ENCODE measurements around the gene MREG. TPM values are rescaled to one million over a fixed set of nuclear protein-coding genes. Genes with fewer than 3 reads are reported as not detected.
"Not testable (repeated sequence)": the region's sequence is repeated elsewhere in the genome, so short reads cannot be mapped to it uniquely, and the experiment has no call there.

The MREG gene
- polyA plus RNA-seq, 3 donors = 16.0 to 20.1 (median 19.6) TPM

DNA sequence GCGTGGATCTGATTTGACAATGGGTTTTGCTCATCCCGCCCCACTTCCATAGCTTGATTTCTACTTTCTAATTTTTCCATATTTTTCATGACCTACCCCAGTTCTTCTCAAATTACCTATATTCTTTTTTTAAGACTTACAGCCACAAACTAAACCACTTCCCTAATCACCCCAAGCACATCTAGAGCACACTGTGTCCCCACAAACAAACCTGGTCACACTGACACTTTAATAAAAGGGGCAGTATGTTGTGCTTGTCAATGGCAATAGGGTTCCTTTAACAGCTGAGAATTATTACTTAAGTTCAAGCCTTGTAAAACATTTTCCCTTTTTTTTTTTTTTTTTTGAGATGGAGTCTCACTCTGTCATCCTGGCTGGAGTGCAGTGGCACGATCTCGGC, 47.1 kb downstream of the MREG start:
- no peak for DNase-seq (ENCODE audit: low read depth in 3 of 3, low spot score in 2 of 3)

DNA sequence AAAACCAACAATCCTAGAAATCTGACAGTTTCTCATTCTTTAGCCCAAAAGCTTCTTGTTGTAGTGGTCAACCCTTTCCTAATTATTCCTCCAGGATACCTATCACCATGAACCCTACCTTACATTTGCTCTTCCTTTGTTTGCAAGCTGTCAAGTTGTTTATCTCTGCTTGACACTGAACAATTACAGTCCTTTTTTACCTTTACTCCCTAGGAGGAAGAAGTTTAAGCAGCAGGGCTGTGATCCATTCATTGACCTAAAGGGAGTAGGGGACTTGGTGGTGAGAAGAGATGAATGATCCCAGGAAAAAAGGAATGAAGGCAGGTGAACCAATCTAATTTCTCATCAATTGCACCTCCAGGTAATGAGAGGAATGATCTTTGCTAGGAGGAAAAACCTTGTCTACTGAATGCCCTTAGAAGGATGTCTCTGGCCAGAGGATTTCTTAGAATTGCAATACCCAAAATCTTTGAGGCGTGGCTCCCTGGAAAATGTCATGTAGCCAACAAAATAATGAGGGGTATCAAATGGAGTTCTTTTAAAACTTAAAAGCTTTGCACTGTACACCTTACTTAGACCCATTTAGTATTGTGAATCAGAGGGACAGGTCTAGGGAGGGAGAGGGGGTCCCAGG, 47.7 kb downstream of the MREG start:
- no peak for DNase-seq (ENCODE audit: low read depth in 3 of 3, low spot score in 2 of 3)

DNA sequence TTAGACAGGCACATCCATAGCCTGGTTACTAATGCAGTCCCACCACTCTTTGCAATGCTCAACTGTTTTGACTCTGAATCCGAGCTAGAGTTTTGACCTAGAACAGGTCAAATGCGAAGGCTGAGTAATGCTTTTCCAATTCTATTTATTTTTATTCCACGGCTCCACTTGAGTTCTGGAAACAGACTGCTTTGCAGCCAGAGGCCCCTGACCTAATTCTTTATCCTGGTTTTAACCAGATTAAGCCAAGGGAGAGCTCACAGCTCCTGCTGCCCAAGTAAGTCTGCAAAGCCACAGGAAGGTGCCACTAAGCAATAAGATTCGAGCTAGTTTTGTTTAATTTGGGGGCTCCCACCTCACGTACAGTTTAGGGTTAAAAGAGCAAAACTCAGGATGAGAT, 51.4 kb downstream of the MREG start:
- DNase-seq (ENCODE audit: low read depth in 3 of 3, low spot score in 2 of 3) = no peak

DNA sequence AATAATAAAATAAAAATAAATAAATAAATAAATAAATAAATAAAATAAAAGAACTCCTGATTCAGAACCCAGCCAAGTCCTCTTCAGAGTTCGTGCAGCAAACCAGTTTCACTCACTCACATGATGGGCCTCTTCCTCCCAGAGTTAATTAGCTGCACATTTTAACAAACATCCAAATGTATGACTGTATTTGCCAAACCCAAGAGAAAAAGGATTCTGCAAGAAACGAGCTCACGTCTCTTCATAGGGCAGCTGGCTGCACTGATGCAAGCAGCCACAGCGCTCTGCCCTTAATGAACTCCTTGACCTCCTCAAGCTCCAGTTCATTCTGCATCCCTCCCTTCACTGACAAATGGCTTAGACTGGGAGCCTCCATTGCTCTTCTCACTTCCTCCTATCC, 55.1 kb downstream of the MREG start:
- DNase-seq (ENCODE audit: low read depth in 3 of 3, low spot score in 2 of 3) = no peak

DNA sequence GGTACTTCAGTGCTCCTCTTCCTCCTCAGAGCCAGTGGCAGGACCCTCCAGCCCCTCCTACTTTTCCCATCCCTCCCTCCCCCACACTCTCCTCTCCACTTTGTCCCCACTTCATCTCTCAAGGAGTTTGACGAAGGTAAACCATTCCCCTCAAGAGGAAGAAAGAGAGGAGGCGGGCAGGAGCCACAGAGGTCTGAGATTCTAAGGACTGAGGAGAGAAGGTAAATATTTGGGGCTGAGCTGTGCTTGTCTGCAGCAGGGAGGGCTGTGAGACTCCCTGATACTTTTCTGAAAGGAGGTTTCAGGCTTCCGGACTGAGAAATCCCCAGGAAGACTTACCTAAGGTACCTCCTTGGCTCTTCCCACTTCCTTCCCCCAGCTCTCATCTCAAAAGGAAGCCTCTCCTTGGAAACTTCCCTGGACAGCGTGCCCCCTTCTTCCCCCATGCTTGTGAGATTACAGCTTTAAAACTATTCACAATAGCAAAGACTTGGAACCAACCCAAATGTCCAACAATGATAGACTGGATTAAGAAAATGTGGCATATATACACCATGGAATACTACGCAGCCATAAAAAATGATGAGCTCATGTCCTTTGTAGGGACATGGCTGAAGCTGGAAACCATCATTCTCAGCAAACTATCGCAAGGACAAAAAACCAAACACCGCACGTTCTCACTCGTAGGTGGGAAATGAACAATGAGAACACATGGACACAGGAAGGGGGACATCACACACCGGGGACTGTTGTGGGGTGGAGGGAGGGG, 55.8 kb downstream of the MREG start:
- not testable (repeated sequence) for DNase-seq (ENCODE audit: low read depth in 3 of 3, low spot score in 2 of 3)

DNA sequence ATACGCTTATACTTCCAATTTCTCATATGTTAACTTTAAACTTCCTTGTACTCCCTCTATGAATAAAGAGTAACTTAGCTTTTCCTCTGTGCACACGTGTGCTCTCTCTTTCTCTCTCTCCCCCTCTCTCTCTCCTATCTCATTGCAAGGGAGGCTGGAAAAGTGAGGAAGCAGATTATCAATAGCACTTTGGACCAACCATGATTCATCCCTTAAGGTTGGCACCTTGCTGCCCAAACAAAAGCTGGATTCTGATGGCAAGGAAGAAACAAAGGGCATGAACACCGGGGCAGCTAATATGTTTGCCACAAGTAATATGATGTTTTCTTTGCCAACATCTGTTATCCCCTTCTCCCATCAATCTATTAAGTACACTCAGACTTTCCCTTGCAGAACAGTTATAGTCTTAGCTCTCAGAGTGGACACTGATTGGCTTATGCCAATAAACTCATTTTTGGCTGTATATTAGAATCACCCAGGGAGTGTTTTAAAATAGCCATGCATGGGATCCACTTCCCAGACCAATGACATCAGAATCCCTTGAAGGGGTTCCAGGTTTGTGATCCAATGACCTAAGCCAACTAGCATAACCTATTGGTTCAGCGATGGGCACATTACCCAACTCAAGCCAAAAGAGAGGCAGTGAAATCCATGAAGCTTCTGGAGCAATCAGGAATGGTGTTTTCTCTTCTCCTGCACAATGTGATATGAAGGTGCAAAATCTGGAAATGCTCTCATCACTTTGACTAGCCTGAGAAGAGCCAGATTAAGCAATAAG, 60.3 kb downstream of the MREG start:
- DNase-seq (ENCODE audit: low read depth in 3 of 3, low spot score in 2 of 3) = no peak

DNA sequence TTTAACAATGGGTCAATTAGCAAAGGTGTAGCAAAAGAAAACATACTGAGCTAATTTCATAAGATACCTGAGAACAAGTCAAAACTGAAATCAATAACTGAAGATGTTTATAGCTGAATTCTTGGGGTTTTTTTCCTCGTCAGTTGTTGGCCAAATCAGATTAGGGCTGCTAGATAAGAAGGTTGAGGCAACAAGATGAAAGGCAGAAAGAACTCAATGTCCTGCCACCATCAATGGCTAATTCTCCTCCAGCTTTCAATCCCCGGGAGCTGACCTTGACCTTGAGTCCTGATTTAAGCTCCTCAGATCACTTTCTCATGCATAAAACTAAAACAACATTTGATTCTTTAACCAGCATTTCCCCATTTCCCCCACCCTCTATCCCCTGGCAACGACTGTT, 61.8 kb downstream of the MREG start:
- DNase-seq (ENCODE audit: low read depth in 3 of 3, low spot score in 2 of 3) = no peak

DNA sequence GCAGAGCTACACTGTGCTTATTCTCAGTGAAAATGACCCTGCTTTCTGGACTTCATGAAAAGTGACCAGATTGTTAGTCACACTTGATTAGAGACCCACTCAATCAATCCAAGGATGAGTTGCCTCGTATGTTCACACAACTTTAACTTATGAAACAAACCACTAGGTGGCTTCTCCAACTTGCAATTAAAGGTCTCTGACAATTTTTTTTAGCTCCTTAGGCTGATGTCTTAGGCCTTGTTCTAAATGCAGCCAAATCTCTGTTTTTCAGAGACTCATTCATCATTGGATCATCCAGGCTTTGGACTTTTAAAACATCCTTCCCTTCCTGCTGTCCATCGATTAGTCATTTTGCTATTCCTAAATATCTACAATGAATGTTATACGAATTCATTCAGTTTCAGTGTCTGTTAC, 63.4 kb downstream of the MREG start:
- DNase-seq (ENCODE audit: low read depth in 3 of 3, low spot score in 2 of 3) = peak in 2 of 3 donors; percentile 7 to 21

DNA sequence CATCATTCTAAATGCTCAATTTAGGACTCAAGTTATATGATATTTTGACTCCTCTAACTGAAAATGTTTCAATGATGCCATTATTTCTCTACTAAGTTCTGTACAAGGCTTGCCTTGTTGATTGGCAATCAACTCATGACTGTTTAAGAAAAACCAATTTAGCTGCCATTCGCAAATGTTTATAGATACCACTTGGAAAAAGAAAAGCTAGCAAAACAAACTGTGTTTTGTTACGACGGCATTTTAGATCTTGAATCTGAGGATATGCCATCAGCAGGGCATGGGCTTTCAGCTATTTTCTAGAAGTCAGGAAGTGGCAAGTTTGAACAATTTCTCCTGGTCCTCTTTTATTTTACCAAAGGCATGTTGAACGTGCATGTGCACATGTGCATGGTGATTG, 65.3 kb downstream of the MREG start:
- DNase-seq (ENCODE audit: low read depth in 3 of 3, low spot score in 2 of 3) = no peak

DNA sequence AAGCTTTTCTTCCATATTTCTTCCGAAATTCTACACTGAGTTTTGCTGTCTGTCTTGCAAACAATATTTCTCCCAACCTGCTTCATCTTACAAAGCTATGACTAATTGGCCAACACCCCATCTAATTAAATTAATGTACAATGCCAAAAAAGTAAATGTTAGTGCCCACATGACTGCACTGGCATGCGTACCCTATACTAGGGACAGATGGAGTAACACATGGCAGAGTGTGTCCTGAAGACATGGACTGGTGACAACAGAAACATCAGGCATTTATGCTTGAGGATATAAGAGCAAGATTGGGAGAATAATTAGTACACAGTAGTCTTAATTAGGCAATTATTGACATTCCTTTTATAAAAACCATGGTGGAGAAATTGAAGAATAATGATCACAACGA, 66.8 kb downstream of the MREG start:
- no peak for DNase-seq (ENCODE audit: low read depth in 3 of 3, low spot score in 2 of 3)

DNA sequence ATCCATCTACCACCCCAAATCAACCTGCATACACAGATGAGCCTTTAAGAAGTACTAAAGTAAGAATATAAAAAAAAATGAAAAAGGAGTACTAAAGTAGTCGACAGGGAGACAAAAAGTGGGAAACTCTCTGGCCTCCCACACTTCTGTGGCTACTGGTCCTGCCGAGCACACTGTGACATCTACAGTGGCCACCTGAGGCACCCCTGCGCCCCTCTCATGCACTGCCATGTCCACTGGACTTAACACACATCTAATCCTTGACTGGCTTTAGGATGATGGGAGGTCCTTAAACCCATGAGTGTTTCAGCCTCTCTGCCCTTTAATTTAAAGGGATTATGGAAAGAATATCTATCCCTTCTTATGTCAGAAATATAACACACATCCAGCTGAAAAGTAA, 71.2 kb downstream of the MREG start:
- no peak for DNase-seq (ENCODE audit: low read depth in 3 of 3, low spot score in 2 of 3)

DNA sequence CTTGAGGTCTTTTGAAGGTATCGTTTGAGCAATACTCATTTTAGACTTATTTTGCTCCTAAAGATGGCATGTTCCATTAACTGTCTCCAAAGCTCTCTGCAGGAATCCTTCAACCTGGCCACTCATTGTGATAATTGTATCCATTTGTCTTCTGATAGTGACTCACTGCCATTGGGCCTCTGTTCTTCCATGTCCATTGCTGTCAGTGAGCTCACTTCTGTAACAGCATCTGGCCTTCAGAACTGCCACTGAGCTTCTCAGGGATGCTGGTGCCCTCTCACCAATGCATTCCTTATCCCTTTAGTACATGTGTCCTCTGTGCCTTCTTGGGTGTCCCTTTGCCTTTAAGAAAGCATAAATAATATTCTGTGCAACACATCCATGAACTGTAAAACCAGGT, 71.6 kb downstream of the MREG start:
- DNase-seq (ENCODE audit: low read depth in 3 of 3, low spot score in 2 of 3) = no peak

DNA sequence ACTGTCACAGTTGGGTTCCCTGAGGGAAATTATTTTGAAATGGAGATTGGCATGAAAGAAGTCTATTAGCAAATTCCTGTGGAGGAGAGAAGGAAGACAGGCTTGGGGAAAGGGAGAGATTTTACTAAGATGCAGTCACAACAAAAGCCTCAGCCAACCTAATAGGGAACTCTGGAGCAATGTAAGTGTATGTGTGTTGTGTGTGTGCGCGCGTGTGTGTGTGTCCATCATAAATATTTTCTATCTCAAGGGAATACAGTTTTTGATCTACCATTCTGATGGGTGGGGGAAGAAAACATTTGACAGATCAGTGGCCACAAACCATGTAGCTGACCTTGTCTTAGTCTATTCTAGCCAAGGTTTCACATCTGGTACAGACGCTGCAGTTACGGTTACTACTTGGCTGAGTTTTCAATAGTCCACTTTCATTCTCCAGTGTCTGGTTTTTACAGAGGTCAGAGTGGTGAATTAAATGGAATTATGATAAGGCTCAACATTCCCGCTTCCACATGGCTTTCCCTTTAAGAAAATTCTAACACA, 72.6 kb downstream of the MREG start:
- no peak for DNase-seq (ENCODE audit: low read depth in 3 of 3, low spot score in 2 of 3)

DNA sequence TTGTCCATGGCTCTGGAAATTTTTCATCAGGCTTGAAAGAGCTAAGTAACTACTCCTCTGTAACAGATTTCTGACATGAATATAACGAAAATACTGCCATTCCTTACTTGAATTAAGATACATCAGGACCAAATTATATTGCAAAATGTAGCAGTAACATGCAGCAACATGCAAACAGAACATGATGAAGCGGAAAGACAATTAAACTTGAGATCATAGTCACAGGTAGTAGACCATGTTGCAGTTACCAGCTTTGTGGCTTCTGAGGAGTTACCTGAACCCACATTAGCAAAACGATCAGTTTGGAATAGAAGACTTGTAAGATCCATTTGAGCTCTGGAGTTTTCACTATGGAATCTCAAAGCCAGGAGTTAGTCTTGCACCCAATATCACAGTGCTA, 76.2 kb downstream of the MREG start:
- no peak for DNase-seq (ENCODE audit: low read depth in 3 of 3, low spot score in 2 of 3)

DNA sequence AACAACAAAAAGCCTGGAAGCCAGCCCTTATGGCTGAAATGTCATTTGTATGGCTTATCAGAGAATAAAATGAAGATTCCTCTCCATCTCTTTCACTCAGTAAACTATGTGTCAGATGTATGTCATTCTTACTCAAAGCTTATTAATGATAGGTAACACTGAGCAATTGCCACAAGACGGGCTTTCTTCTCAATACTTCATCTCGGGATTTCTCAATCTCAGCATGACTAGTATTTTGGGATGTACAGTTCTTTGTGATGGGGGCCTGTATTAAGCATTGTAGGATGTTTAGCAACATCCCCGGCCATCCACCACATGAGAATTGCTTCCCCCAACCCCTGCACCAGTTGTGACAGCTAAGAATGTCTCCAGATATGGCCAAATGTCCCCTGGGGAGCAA, 80.2 kb downstream of the MREG start:
- DNase-seq (ENCODE audit: low read depth in 3 of 3, low spot score in 2 of 3) = no peak

DNA sequence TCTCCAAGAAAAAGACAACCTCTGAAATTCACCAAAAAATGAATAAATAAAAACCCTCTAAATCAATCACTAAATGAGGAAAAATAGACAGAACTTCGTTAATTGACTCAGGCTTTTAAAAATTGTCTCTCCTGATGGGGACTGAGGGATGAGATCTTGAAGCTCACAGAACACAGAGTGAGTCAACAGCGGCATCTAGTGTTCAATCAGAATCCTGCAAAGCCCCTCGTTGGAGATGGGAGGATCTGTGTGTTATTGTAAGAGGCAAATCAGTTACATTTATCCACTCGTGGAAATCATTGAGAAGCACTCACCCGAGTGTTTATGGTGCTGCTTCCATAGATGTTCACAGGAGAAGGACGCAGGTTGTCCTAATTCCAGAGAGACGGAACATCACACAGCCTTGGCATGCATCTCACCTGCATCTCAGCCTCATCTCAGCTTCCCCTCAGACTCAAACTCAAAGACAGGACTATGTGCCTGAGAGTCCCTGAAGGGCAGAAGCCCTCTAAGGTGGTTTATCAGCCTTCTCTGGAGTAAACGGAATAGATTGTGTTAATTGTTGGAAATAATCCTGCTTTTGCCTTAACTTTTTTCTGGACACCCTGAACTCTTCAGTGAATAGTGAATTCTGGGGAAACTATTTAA, 82.0 kb downstream of the MREG start:
- DNase-seq (ENCODE audit: low read depth in 3 of 3, low spot score in 2 of 3) = no peak

DNA sequence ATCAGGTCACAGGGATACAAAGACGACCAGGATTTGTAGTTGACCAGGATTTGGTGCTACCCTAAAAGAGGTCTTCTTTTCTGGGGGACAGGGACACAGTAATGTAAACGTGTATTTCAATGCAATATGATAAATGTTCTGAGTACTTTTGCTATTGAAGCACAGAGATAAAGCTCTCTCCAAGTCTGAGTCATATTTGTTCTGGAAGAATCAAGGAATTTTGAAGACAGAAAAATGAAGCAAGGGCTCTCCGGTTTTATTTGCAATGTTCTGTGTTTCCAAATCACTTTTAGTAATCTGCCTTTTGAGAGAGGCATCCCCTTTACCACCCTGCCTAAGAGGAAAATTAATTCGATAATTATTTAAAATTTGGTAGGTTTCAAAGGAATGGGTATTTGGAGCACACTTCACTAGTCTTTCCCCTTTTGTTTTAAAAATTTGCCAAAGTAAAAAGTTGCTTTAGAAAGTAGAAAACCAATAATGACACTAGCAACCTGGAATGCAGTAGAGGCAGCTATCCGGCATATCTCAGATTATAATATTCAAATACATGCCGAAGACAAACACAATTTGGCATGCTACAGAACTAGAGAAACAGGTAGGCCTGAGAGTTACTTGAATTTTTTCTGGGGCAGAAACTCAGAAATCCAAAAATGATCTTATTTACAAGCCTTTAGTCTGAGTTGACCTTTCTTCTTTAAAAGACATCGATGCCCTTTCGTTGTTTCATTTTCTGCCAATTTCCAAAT, 82.7 kb downstream of the MREG start:
- no peak for DNase-seq (ENCODE audit: low read depth in 3 of 3, low spot score in 2 of 3)

DNA sequence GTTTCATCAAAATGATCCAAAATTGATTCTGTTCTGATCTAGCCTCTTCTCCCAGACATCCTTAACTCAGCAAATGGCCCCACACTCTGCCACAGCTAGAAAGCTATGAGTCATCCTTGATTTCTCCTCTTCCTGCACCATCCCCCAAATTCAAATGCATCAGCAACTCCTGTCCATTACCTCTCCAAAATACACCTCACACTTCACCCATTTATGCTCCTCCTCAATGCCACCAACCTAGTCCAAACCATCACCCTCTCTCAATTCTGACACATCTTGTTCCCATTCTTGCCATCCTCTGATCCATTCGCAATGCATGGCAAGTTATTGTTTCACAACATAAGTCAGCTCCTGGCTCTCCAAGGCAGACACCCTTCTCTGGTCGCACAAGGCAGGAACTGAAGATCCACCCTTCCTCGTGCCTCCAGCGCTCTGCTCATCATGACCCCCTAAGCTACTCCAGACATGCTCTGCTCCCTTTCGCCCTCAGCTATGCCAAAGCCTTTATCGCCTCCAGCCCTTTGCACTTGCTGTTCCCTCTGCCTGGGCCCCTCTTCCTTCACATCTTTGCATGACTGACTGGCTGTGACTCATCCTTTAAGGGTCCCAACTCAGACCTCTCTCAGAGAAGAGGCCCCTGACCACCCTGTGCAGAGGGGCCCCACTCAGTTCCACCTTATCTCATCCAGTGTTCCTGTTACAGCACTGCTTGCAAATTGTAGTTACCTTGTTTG, 83.6 kb downstream of the MREG start:
- no peak for DNase-seq (ENCODE audit: low read depth in 3 of 3, low spot score in 2 of 3)

DNA sequence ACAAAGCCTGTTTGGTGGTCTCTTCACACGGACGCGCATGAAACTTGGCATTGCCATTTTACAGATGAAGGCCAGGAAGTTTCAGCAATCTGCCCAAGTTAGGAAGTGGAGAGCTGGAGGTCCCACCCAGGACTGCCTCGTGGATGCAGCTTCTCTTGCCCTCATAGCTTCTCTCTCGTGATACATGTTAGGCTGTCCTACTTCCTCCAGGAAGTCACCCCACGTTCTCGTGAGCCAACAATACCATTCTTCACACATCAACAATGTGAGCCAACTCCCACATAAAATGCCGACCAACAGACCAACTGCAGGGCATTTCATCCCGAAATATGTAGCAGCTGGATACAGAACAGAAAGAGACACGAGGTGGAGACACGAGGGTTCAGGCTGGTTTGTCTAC, 85.3 kb downstream of the MREG start:
- no peak for DNase-seq (ENCODE audit: low read depth in 3 of 3, low spot score in 2 of 3)

DNA sequence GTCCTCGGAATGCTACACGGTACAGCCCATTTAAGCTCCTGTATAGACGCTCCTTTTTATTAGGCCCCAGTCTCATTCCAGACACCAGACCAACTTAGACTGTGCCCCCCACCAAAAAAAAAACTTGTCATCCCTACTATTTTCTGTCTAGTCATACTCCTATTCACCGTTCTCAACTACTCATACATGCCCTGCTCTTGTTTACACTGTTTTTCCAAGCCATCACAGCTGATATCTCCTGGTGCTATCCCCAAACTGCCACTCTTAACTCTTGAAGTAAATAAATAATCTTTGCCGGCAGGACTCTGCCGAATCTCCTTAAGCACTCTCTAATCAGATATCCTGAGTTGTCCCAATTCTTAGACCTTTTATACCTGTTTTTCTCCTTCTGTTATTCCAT, 86.4 kb downstream of the MREG start:
- DNase-seq (ENCODE audit: low read depth in 3 of 3, low spot score in 2 of 3) = not testable (repeated sequence)

Measured in right renal cortex interstitium (tissue), 3 donors.